GM18909 (cell line): ENCODE results near the gene MRPL39.

ENCODE experiments used
- ATAC-seq: cut with Tn5 transposase; IDR thresholded peaks from one replicate; pipeline ENCODE4 v1.9.1; 2021; ENCODE audit warnings: mild to moderate bottlenecking; ENCODE audit not compliant: unreplicated experiment, poor library complexity

The MRPL39 gene

GRCh38 chr21:25571726-25572121 lies 35.6 kb downstream of the MRPL39 start:
- ATAC-seq = no peak

GRCh38 chr21:25569711-25570110 lies 37.6 kb downstream of the MRPL39 start:
- no peak for ATAC-seq

GRCh38 chr21:25569084-25569483 lies 38.2 kb downstream of the MRPL39 start:
- no peak for ATAC-seq

GRCh38 chr21:25568246-25568645 lies 39.0 kb downstream of the MRPL39 start:
- no peak for ATAC-seq

- ATAC-seq = no peak
Observed at GRCh38 chr21:25567472-25567871, 39.8 kb downstream of the MRPL39 start.

DNA sequence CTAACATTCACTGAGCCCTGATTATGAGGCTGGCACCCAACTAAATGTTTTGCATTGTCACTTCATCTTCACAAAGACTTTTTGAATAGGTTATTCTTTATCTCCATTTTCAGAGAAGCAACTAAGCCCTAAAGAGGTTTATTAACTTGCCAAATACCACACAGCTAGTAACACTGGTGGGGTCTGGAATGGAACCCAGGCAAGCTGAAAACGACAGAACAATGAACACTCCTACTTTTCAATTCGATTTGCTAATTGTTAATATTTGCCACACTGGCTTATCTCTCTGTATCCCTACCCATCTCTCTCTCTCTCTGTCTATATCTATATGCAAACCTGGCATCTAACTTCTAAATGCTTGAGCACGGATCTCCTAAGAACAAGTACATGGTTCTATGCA lies 40.6 kb downstream of the MRPL39 start:
- ATAC-seq = no peak

DNA sequence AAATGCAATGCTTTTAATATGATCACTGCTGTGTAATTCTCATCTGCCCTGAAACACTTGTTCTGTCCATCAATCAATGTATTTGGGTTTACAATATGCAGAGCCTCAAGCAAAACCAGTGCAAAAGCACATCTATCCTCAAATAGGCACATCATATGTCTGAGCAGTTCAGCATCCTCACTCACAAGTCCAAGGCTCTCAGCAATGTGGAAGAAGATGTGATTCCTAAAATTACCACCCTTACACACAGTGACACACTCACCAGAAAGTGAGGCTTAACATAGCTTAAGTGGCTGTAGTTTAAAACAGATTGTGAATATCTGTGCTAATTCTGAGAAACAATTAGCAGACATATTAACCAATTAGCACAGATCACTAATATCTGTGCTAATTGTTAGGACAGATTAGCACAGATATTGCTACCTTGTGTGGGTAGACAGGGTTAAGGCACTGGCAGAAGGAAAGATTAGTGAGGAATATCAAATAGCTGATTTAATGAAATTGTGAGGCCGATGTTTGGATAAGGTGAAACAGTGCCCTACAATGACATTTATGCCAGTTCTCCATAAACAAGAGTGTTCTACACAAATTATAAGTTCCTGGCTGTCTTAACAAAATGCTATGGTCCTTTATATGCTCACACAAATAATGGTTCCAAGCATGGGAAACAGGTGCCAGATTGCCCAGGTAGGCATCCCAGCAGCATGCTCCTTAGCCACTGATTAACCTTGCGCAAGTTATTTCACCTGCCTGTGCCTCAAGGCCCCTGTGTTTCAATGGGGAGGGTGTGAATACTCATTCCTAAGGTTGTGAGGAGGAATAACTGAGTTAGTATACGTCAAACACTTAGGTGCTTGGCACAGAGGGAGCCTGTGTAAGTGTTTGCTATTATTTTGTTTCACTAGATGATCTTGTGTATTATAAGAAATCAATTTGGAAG lies 41.7 kb downstream of the MRPL39 start:
- no peak for ATAC-seq

DNA sequence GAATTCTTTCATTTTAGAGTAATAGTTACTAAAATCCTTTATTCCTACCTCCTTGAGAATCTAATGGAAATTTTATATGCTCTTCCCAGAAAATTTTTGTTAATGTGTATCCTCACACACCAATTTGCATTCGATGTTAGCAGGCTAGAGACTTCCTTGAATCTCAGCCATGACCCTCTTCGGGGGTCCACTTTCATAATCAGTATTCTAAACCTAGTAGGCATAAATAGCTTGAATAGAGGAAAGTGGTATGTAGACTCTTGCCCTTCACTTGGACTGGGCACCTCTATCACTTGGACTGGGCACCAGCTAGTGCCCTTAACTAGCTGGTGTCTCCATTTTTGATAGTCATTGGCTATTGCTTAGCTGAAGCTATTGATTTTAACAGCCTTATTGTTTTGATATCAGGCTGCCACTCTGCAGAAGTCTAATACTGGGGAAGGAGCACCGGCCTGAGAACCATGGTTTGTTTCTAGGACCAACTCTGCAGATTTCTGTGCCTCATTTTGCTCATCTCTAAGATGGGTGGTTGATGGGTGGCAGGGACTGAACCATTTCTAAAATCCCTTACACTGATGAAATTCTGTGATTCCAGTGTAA lies 42.8 kb downstream of the MRPL39 start:
- no peak for ATAC-seq

- peak; percentile 21 for ATAC-seq
Observed at GRCh38 chr21:25563361-25564116, 43.7 kb downstream of the MRPL39 start.

- no peak for ATAC-seq
Observed at GRCh38 chr21:25562660-25563059, 44.6 kb downstream of the MRPL39 start.

DNA sequence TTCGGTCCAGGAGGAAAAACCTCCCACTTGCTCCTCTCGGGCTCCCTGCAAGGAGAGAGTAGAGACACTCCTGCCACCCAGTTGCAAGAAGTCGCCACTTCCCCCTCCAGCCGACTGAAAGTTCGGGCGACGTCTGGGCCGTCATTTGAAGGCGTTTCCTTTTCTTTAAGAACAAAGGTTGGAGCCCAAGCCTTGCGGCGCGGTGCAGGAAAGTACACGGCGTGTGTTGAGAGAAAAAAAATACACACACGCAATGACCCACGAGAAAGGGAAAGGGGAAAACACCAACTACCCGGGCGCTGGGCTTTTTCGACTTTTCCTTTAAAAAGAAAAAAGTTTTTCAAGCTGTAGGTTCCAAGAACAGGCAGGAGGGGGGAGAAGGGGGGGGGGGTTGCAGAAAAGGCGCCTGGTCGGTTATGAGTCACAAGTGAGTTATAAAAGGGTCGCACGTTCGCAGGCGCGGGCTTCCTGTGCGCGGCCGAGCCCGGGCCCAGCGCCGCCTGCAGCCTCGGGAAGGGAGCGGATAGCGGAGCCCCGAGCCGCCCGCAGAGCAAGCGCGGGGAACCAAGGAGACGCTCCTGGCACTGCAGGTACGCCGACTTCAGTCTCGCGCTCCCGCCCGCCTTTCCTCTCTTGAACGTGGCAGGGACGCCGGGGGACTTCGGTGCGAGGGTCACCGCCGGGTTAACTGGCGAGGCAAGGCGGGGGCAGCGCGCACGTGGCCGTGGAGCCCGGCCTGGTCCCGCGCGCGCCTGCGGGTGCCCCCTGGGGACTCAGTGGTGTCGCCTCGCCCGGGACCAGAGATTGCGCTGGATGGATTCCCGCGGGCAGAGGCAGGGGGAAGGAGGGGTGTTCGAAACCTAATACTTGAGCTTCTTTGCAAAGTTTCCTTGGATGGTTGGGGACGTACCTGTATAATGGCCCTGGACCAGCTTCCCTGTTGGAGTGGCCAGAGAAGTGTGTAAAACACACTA lies 45.3 kb downstream of the MRPL39 start:
- peak; percentile 40 for ATAC-seq

DNA sequence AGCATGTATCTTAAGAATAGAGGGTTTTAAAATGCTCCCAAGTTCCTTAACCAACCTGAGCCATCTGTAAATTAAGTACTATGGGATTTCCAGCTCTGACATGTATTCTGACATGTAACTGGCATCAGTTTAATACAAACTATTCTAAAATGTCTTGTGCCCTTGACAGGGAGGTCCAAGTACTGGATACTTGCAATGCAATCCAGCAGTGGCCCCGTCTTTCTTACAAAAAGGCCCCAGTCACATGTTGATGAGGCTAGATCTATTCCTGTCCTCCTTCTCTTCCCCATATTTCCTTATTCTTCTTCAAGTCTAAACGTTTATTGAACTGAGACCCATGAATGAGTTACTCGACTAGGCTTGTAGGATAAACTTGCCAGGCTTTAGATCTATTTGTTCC lies 46.4 kb downstream of the MRPL39 start:
- no peak for ATAC-seq

- no peak for ATAC-seq
Observed at GRCh38 chr21:25560271-25560685, 47.0 kb downstream of the MRPL39 start.

DNA sequence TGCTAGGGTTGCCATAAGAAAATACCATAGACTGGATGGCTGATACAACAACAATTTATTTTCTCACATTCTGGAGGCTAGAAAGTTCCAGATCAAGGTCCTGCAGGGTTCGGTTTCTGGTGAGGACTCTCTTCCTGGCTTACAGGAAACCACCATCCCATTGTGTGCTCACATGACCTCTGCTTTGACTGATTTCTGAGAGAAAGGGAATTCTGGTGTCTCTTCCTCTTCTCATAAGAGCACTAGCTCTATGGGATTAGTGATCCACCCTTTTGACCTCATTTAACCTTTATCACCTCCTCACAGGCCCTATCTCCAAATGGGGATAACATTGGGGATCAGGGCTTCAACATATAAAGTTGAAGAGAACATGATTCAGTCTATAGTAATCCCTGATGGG lies 47.5 kb downstream of the MRPL39 start:
- ATAC-seq = no peak

DNA sequence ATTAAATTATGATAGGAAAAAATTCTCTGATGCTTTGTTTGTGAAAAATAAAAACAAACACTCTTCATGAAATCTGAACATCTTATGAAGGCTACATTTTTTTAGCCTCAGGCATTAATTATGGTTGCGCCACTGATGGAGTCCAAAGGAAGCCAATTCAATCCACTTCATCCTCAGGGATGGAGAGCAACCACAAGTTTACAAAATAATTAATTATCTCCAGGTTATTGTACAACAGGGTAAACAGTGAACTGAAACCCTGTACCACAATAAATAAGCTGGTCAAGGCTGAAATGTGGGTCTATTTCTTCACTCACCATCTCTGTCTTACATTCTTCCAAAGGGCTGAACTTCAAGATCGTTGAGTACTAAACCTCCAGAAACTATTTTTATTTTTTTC lies 49.2 kb downstream of the MRPL39 start:
- ATAC-seq = no peak

- ATAC-seq = no peak
Observed at GRCh38 chr21:25557180-25557579, 50.1 kb downstream of the MRPL39 start.

DNA sequence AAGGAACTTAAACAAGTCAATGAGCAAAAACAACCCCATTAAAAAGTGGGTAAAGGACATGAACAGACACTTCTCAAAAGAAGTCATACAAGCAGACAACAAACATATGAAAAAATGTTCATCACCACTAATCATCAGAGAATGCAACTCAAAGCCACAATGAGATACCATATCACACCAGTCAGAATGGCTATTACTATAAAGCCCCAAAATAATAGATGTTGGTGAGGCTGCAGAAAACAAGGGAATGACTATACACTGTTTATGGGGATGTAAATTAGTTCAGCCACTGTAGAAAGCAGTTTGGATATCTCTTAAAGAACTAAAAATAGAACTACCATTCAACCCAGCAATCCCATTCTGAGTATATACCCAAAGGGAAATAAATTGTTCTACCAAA lies 51.2 kb downstream of the MRPL39 start:
- no peak for ATAC-seq

- no peak for ATAC-seq
Observed at GRCh38 chr21:25555492-25555891, 51.8 kb downstream of the MRPL39 start.

DNA sequence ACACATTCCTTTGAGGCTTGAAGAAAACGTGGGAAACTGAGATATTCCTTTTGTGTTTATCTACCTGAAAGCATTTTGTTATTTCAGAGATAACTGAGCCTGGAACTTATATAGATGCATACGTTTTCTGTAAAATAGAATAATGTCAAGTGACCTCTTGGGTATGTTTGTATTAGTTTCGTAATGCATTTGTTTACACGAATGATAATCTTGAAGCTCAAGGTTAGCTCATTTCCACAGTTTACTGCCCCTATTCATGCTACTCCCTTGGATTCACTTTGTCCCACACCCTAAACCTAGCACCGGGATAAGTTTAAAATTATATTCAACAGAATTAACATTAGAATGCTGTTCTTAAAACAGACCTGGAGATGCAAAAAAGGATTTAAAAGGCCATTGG lies 54.4 kb downstream of the MRPL39 start:
- ATAC-seq = no peak

DNA sequence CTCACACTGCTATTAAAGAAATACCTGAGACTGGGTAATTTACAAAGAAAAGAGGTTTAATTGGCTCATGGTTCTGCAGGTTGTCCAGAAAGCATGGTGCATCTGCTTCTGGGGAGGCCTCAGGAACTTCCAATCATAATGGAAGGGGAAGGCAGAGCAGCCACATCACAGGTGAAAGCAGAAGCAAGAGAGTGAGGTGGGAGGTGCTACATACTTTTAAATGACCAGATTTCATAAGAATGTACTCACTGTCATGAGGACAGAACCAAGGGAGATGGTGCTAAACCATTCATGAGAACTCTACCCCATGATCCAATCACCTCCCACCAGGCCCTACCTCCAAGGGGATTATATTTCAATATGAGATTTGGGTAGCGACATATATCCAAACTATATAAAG lies 55.7 kb downstream of the MRPL39 start:
- no peak for ATAC-seq
